Measurements from ENCODE around the gene POMGNT2. TPM values are rescaled to one million over a fixed set of nuclear protein-coding genes. Genes with fewer than 3 reads are reported as not detected.

The POMGNT2 gene
- total RNA-seq, 1 donor from 2014 or later, result 10.8 TPM

DNA sequence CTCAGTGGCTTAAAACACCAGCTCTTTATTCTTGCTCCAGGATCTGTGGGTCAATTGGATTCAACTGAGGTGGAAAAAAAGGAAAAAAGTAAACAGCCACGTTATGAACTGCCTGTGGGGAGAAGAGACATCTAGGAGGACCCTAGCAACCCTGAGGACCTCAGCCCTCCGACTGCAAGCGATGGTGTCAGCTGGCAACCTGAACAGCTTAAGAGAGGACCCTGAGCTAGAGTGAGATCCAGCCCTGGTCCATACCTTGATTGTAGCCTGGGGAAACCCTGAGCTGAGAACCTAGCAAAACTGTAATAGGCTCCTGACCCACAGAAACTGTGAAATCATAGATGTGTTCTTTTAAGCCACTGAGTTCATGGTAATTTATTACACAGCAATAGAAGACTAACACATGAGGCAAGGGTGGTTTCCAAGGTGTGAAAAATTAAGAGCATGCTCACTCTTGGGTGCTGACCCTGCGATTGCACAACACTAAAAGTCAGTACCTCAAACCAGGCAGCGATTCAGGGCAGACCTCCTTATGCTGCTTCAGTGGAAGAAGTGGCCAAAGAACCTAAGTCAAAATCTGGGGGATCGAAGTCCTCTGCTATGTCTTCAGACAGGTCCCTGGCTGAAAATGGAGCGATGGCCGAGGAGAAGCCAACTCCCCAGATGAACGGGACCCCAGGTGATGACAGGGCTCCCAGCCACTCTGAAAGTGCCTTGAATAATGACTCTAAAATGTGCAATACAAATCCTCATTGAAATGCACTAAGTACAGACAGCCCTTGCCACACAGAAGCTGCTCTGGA, 69.1 kb downstream of the POMGNT2 start:
- TF ChIP-seq, protein P1, sequence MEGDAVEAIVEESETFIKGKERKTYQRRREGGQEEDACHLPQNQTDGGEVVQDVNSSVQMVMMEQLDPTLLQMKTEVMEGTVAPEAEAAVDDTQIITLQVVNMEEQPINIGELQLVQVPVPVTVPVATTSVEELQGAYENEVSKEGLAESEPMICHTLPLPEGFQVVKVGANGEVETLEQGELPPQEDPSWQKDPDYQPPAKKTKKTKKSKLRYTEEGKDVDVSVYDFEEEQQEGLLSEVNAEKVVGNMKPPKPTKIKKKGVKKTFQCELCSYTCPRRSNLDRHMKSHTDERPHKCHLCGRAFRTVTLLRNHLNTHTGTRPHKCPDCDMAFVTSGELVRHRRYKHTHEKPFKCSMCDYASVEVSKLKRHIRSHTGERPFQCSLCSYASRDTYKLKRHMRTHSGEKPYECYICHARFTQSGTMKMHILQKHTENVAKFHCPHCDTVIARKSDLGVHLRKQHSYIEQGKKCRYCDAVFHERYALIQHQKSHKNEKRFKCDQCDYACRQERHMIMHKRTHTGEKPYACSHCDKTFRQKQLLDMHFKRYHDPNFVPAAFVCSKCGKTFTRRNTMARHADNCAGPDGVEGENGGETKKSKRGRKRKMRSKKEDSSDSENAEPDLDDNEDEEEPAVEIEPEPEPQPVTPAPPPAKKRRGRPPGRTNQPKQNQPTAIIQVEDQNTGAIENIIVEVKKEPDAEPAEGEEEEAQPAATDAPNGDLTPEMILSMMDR (IDR thresholded peaks at IDR 0.05), result no peak
- intact Hi-C loops (cut with DNase I), result no loop called here
- no peak for DNase-seq
- no peak overlapping the region for H3K4me3 ChIP-seq
- no peak for ATAC-seq
- H3K27me3 ChIP-seq, result no peaks in the 10 kb centered on the region
- no peak overlapping the region for H3K27ac ChIP-seq
- H3K4me1 ChIP-seq, result no peaks in the 10 kb centered on the region
- no peaks in the 10 kb centered on the region for H3K9me3 ChIP-seq
- H3K36me3 ChIP-seq, result no peaks in the 10 kb centered on the region

DNA sequence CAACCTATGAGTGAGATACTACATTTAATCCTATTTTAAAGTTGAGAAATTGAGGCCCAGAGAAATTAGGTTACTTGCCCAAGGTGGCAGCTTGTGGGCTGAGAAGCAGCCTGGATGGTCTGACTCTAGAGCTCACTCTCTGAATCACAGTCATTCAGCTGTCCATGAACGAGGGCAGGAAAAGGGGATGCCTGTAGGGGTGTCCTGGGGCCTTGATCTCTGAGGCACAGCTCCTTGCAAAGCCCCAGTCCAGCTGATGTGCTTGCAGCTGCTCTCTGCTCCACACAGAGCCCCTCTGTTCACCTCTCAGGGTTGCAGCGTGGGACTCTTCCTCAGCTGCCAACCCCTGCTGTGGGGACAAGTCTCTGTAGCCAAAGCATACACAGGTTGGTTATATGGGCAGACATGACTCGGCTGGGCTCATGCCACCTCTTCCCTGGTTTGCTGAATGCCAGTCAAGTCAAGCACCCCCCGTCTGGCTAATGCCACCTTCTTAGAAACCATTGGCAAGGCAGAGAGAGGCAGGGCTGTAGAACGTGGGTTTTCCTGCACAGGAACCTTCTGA, 70.0 kb downstream of the POMGNT2 start:
- intact Hi-C loops (cut with DNase I), result no loop called here
- Histone ChIP-seq H3K27ac (no peak overlapping the region), H3K4me1 (no peaks in the 10 kb centered on the region), H3K36me3 (no peaks in the 10 kb centered on the region), H3K9me3 (no peaks in the 10 kb centered on the region), H3K27me3 (no peaks in the 10 kb centered on the region), H3K4me3 (no peak overlapping the region)
- DNase-seq (no peak), ATAC-seq (no peak)
- TF ChIP-seq, protein P1 (IDR thresholded peaks at IDR 0.05), result no peak

DNA sequence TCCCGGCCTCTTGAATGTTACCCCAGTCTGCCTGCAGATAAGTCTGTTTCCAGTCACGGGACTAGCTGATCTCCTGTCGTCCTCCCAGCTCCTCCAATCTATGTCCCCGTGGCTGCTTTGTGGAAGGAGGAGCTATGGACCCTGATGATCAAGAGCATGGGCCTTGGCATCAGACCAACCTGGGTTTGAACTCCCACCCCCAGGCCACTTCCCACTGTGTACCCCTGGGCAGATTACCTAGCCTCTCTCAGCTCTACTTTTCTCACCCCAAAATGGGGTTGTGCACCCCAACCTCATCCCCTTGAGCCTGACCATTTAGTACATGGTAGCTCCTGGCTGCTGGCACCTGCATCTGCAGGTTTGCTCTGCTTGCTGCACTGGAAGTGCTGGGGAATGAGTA, 71.0 kb downstream of the POMGNT2 start:
- Histone ChIP-seq H3K27ac (no peak overlapping the region), H3K36me3 (no peaks in the 10 kb centered on the region), H3K9me3 (no peaks in the 10 kb centered on the region), H3K4me1 (no peaks in the 10 kb centered on the region), H3K4me3 (no peak overlapping the region), H3K27me3 (no peaks in the 10 kb centered on the region)
- ATAC-seq (no peak), DNase-seq (no peak)
- intact Hi-C loops (cut with DNase I), result no loop called here
- TF ChIP-seq, protein P1 (IDR thresholded peaks at IDR 0.05), result no peak

DNA sequence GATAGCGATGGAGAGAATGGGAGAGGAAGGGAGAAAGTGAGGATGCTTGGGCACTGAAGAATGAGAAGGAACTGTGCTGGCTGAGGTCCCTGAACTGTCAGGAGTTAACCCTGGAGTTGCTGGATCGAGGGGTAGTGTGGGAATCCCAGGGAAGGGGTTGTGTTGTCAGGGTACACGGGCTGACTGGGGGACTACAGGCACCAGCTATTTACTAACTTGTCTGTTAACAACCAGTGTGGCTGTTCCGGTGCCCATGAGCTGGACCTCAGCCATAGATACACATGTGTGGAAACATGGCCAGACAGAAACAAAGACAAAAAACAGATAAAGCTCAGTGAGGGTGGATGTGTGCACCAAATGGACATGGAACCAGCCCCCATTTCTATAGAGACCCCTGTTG, 71.7 kb downstream of the POMGNT2 start:
- DNase-seq, result no peak

DNA sequence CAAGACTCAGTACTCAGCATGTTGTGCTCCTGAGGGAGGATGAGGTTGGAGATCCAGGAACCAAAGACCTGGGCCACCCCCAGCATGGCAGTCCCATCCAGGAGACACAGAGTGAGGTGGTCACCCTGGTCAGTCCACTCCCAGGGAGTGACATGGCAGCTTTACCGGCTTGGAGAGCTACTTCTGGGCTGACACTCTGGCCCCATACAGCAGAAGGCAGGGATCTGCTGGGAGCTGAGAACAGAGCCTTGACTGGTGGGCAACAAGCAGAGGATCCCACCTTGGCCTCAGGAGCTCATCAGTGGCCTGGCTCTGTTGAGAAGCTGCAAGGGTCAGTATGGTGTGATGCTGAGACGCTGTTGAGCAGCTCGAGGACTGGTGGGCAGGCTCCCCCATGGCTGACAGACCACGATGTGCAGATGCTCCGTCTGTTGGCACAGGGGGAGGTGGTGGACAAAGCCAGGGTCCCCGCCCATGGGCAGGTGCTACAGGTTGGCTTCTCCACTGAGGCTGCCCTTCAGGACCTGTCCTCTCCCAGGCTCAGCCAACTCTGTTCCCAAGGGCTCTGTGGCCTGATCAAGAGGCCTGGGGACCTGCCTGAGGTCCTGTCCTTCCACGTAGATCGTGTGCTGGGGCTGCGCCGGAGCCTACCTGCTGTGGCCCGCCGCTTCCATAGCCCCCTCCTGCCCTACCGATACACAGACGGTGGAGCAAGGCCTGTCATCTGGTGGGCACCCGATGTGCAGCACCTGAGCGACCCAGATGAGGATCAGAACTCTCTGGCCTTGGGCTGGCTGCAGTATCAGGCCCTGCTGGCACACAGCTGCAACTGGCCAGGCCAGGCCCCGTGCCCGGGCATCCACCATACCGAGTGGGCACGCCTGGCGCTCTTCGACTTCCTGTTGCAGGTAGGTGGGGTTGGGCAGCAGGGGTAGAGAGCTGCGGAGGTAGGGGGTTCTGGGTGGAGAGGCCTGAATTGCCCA, 72.9 kb downstream of the POMGNT2 start:
- no peaks in the 10 kb centered on the region for H3K9me3 ChIP-seq
- H3K27ac ChIP-seq, result no peak overlapping the region
- TF ChIP-seq, protein P1 (IDR thresholded peaks at IDR 0.05), result no peak
- H3K27me3 ChIP-seq, result no peaks in the 10 kb centered on the region
- no peak overlapping the region for H3K4me3 ChIP-seq
- intact Hi-C loops (cut with DNase I), result no loop called here
- no peaks in the 10 kb centered on the region for H3K4me1 ChIP-seq
- no peak for DNase-seq
- H3K36me3 ChIP-seq, result no peaks in the 10 kb centered on the region
- no peak for ATAC-seq

More for the DNA sequence above, 71.7 kb downstream of the POMGNT2 start:
- Histone ChIP-seq H3K27me3 (no peaks in the 10 kb centered on the region), H3K4me3 (no peak overlapping the region), H3K9me3 (no peaks in the 10 kb centered on the region), H3K36me3 (no peaks in the 10 kb centered on the region), H3K27ac (no peak overlapping the region), H3K4me1 (no peaks in the 10 kb centered on the region)
- intact Hi-C loops (cut with DNase I), result no loop called here
- TF ChIP-seq, protein P1 (IDR thresholded peaks at IDR 0.05), result no peak
- ATAC-seq, result no peak
